Upper lobe of left lung (tissue), 6 donors: Measurements from ENCODE around the gene IL36RN. TPM values are rescaled to one million over a fixed set of nuclear protein-coding genes. Genes with fewer than 3 reads are reported as not detected.

ENCODE experiments used
- ATAC-seq, 2 donors: fragments of 200-7000 bp; cut with Tn5 transposase; one replicate each; pipeline ENCODE4 v1.9.1; 2022; ENCODE audit warnings: mild to moderate bottlenecking in 2 of 2, moderate library complexity in 2 of 2; ENCODE audit not compliant: low FRiP score in 2 of 2
- DNase-seq, 2 donors: peaks; one replicate each; pipeline ENCODE4 v3.0.0-alpha.2; 2019 to 2020
- H3K27ac ChIP-seq, 4 donors: fragments of 200-600 bp; sonication (generic); one replicate each; pipeline ENCODE4 v1.5.1; 2016 to 2019
- H3K27me3 ChIP-seq, 4 donors: fragments of 200-600 bp; sonication (generic); one replicate each; pipeline ENCODE4 v1.5.1; 2017 to 2019
- H3K36me3 ChIP-seq, 4 donors: fragments of 200-600 bp; sonication (generic); one replicate each; pipeline ENCODE4 v1.5.1; 2016 to 2019
- H3K4me1 ChIP-seq, 4 donors: fragments of 200-600 bp; sonication (generic); one replicate each; pipeline ENCODE4 v1.5.1; 2018 to 2019
- H3K4me3 ChIP-seq, 4 donors: fragments of 200-600 bp; sonication (generic); one replicate each; pipeline ENCODE4 v1.5.1; 2017 to 2019; ENCODE audit warnings: mild to moderate bottlenecking in 2 of 4, moderate library complexity in 1 of 4
- H3K9me3 ChIP-seq, 4 donors: fragments of 200-600 bp; sonication (generic); one replicate each; pipeline ENCODE4 v1.5.1; 2018 to 2019
- CTCF ChIP-seq, 6 experiments: fragments of 450-650 bp in 4 of 6; fragments of 200-600 bp in 2 of 6; sonication (generic) in 2 of 6; IDR thresholded peaks; one replicate each; pipeline ENCODE4 v1.5.1; 2016 to 2019; ENCODE audit warnings: antibody characterized with exemption in 6 of 6
- EP300 ChIP-seq, 4 donors: sonication (generic); formaldehyde crosslinking; IDR thresholded peaks; one replicate each; pipeline ENCODE4 v1.5.1; 2017; ENCODE audit warnings: antibody characterized with exemption in 4 of 4, control low read depth in 2 of 4
- POLR2A ChIP-seq, 4 donors: fragments of 450-650 bp; IDR thresholded peaks; one replicate each; pipeline ENCODE4 v1.5.1; 2016 to 2017; ENCODE audit warnings: antibody characterized with exemption in 4 of 4, mild to moderate bottlenecking in 2 of 4
- POLR2AphosphoS5 ChIP-seq, 2 donors: sonication (generic); formaldehyde crosslinking; IDR thresholded peaks; one replicate each; pipeline ENCODE4 v1.5.1; 2017; ENCODE audit warnings: antibody characterized with exemption in 2 of 2
- WGBS, 2 donors: methylation state at CpG; one replicate each; pipeline ENCODE4 v1.1.5; 2017 to 2018; 5-methylcytosine and 5-hydroxymethylcytosine counted together
- total RNA-seq, 6 donors: library from RNA; depleted of rRNA in 4 of 6; stranded (reverse); fragments of >200 nt in 4 of 6; gene quantifications; one replicate each; pipeline versions ENCODE4 v1.1.0 to v1.2.1, GENCODE V29; 2016 to 2021
- donor health status: DM: no; HTN: no; CAD: no; lungs with moderate emphysema.
- donor health status: DM: no; HTN: yes; CAD: no; lungs with severe emphysema.

The IL36RN gene
- total RNA-seq, 6 donors from 2014 or later, result not detected

GRCh38 chr2:113032737-113033136, 26.3 kb upstream of the IL36RN start:
- Histone ChIP-seq H3K9me3 (no peaks in the 10 kb centered on the region), H3K4me3 (no peak overlapping the region), H3K27me3 (no peaks in the 10 kb centered on the region), H3K27ac (no peak overlapping the region), H3K36me3 (no peaks in the 10 kb centered on the region), H3K4me1 (no peaks in the 10 kb centered on the region)
- TF ChIP-seq POLR2AphosphoS5 (IDR thresholded peaks at IDR 0.05), result no peak
- no peak for TF ChIP-seq CTCF (IDR thresholded peaks at IDR 0.05)
- no peak for TF ChIP-seq POLR2A (IDR thresholded peaks at IDR 0.05)
- no peak for TF ChIP-seq EP300 (IDR thresholded peaks at IDR 0.05)
- 78 to 89% methylated on average over 1 of the region's 1 CpG for WGBS, 2 donors
- DNase-seq (no peak), ATAC-seq (no peak)

GRCh38 chr2:113034016-113034415, 25.0 kb upstream of the IL36RN start:
- Histone ChIP-seq H3K9me3 (no peaks in the 10 kb centered on the region), H3K27me3 (no peaks in the 10 kb centered on the region), H3K27ac (no peak overlapping the region), H3K36me3 (no peaks in the 10 kb centered on the region), H3K4me3 (no peak overlapping the region), H3K4me1 (no peaks in the 10 kb centered on the region)
- TF ChIP-seq POLR2AphosphoS5 (IDR thresholded peaks at IDR 0.05) (no peak), POLR2A (IDR thresholded peaks at IDR 0.05) (no peak), CTCF (IDR thresholded peaks at IDR 0.05) (no peak), EP300 (IDR thresholded peaks at IDR 0.05) (no peak)
- ATAC-seq (no peak), DNase-seq (no peak)
- WGBS, 2 donors, result 71 to 74% methylated on average over 3 of the region's 3 CpGs

GRCh38 chr2:113036763-113037162, 22.2 kb upstream of the IL36RN start:
- Histone ChIP-seq H3K27me3 (no peaks in the 10 kb centered on the region), H3K27ac (no peak overlapping the region), H3K4me1 (peaks cover 0 to 3% (median 0%) of the 10 kb centered on the region in 4 donors), H3K4me3 (no peak overlapping the region), H3K36me3 (no peaks in the 10 kb centered on the region), H3K9me3 (no peaks in the 10 kb centered on the region)
- DNase-seq, result no peak
- TF ChIP-seq EP300 (IDR thresholded peaks at IDR 0.05), result no peak
- WGBS, 2 donors, result 91 to 94% methylated on average over 6 to 9 of the region's 9 CpGs
- ATAC-seq, result no peak

GRCh38 chr2:113038291-113038690, 20.7 kb upstream of the IL36RN start:
- no peak for DNase-seq

GRCh38 chr2:113039158-113039557, 19.8 kb upstream of the IL36RN start:
- no peaks in the 10 kb centered on the region for H3K27me3 ChIP-seq
- no peak for DNase-seq
- 62 to 79% methylated on average over 2 of the region's 2 CpGs for WGBS, 2 donors
- H3K4me1 ChIP-seq, result peaks cover 0 to 3% (median 0%) of the 10 kb centered on the region in 4 donors
- H3K9me3 ChIP-seq, result no peaks in the 10 kb centered on the region
- no peak for TF ChIP-seq CTCF (IDR thresholded peaks at IDR 0.05)
- no peak for TF ChIP-seq POLR2AphosphoS5 (IDR thresholded peaks at IDR 0.05)
- no peak for TF ChIP-seq EP300 (IDR thresholded peaks at IDR 0.05)
- no peak for TF ChIP-seq POLR2A (IDR thresholded peaks at IDR 0.05)
- H3K36me3 ChIP-seq, result no peaks in the 10 kb centered on the region
- H3K27ac ChIP-seq, result no peak overlapping the region
- ATAC-seq, result no peak
- H3K4me3 ChIP-seq, result no peak overlapping the region

More at GRCh38 chr2:113038291-113038690, 20.7 kb upstream of the IL36RN start:
- 89 to 94% methylated on average over 3 of the region's 3 CpGs for WGBS, 2 donors
- no peaks in the 10 kb centered on the region for H3K36me3 ChIP-seq
- TF ChIP-seq EP300 (IDR thresholded peaks at IDR 0.05), result no peak
- no peak for TF ChIP-seq CTCF (IDR thresholded peaks at IDR 0.05)
- no peak for TF ChIP-seq POLR2A (IDR thresholded peaks at IDR 0.05)
- no peak for TF ChIP-seq POLR2AphosphoS5 (IDR thresholded peaks at IDR 0.05)
- H3K4me1 ChIP-seq, result peaks cover 0 to 3% (median 0%) of the 10 kb centered on the region in 4 donors
- no peak overlapping the region for H3K4me3 ChIP-seq
- no peaks in the 10 kb centered on the region for H3K9me3 ChIP-seq
- H3K27ac ChIP-seq, result no peak overlapping the region
- no peak for ATAC-seq
- H3K27me3 ChIP-seq, result no peaks in the 10 kb centered on the region
